HCT116 (cell line): ENCODE results near the gene RNF152. TPM values are rescaled to one million over a fixed set of nuclear protein-coding genes. Genes with fewer than 3 reads are reported as not detected.

ENCODE experiments used
- ATAC-seq: fragments of 200-7000 bp; cut with Tn5 transposase; 2 replicates; pipeline ENCODE4 v1.9.1; 2020; ENCODE audit warnings: mild to moderate bottlenecking, moderate library complexity
- BruUV-seq: library from RNA; stranded (reverse); fragments of 400-500 nt; replicated peaks from 2 replicates; lab custom pipeline; 2021; lab: Mats Ljungman, UMichigan
- CTCF ChIA-PET: fragments of 300-600 bp; sonication (Branson Sonifier 250); formaldehyde crosslinking; loops from one replicate; lab custom pipeline; 2021; ENCODE audit warnings: antibody characterized with exemption; lab: Charles Lee
- POLR2A ChIA-PET: fragments of 300-600, 350-600 bp; sonication (Branson Sonifier 250); formaldehyde crosslinking; loops from one replicate; lab custom pipeline; 2021; ENCODE audit warnings: antibody characterized with exemption; lab: Charles Lee
- RAD21 ChIA-PET, 2 experiments: fragments of 300-600 bp; sonication (Branson Sonifier 250); formaldehyde crosslinking; loops; one replicate each; lab custom pipeline; 2023; ENCODE audit warnings: low total read pairs in 2 of 2; ENCODE audit not compliant: uncharacterized antibody in 2 of 2, unreplicated experiment in 2 of 2, low non-redundant PET in 1 of 2; lab: Charles Lee
- DNase-seq: peaks from one replicate; pipeline ENCODE4 v3.0.0-alpha.2; 2010; ENCODE audit warnings: low read depth, low spot score
- H2AFZ ChIP-seq: fragments of 200-600 bp; shearing (Covaris generic), sonication (generic); 2 replicates; pipeline ENCODE4 v1.6.1; 2017; ENCODE audit warnings: low read depth, mixed run types, mixed read lengths, antibody characterized with exemption, low read length; ENCODE audit not compliant: poor library complexity, severe bottlenecking
- H3K27ac ChIP-seq: 2 replicates; pipeline ENCODE4 v1.5.1; 2012; ENCODE audit warnings: low read depth, low read length
- H3K27me3 ChIP-seq: fragments of 200-600 bp; sonication (generic); 2 replicates; pipeline ENCODE4 v1.6.1; 2016; ENCODE audit warnings: mixed run types, low read length, mixed read lengths; ENCODE audit not compliant: insufficient read depth
- H3K36me3 ChIP-seq, 2 experiments: fragments of 200-500 bp in 1 of 2; fragments of 200-600 bp in 1 of 2; sonication (Bioruptor generic) in 1 of 2; sonication (generic) in 1 of 2; 2 replicates each; pipeline versions ENCODE4 v1.5.1 to v1.6.1; 2014 to 2016; ENCODE audit warnings: low read length in 2 of 2, inconsistent platforms in 1 of 2, mixed read lengths in 1 of 2, mixed run types in 1 of 2; ENCODE audit not compliant: insufficient read depth in 2 of 2, control insufficient read depth in 1 of 2
- H3K4me1 ChIP-seq, 2 experiments: fragments of 200-600 bp in 1 of 2; sonication (generic) in 1 of 2; 2 replicates each; pipeline versions ENCODE4 v1.5.1 to v1.6.1; 2012 to 2017; ENCODE audit warnings: low read length in 2 of 2, inconsistent platforms in 1 of 2, mild to moderate bottlenecking in 1 of 2, mixed read lengths in 1 of 2, mixed run types in 1 of 2, moderate library complexity in 1 of 2; ENCODE audit not compliant: insufficient read depth in 2 of 2, control insufficient read depth in 1 of 2
- H3K4me2 ChIP-seq: fragments of 200-600 bp; sonication (generic); 2 replicates; pipeline ENCODE4 v1.6.1; 2017; ENCODE audit warnings: mixed run types, low read length, mixed read lengths
- H3K4me3 ChIP-seq, 2 experiments: fragments of 200-600 bp in 1 of 2; sonication (generic) in 1 of 2; replicated peaks in 1 of 2; 2 replicates each; pipeline ENCODE4 v1.5.1; 2011 to 2016; ENCODE audit warnings: low read length in 2 of 2, control low read depth in 1 of 2, low read depth in 1 of 2, mild to moderate bottlenecking in 1 of 2, mixed read lengths in 1 of 2, mixed run types in 1 of 2
- H3K79me2 ChIP-seq: fragments of 200-600 bp; sonication (generic); 2 replicates; pipeline ENCODE4 v1.6.1; 2017; ENCODE audit warnings: mild to moderate bottlenecking, mixed run types, low read length, moderate library complexity, mixed read lengths; ENCODE audit not compliant: insufficient read depth
- H3K9ac ChIP-seq: fragments of 200-600 bp; sonication (generic); 2 replicates; pipeline ENCODE4 v1.6.1; 2016; ENCODE audit warnings: low read length, mixed read lengths
- H3K9me2 ChIP-seq: fragments of 200-600 bp; sonication (generic), shearing (Covaris generic); 2 replicates; pipeline ENCODE4 v1.6.1; 2017; ENCODE audit warnings: mixed run types, mild to moderate bottlenecking, moderate library complexity; ENCODE audit not compliant: insufficient read depth
- H3K9me3 ChIP-seq, 2 experiments: fragments of 200-500 bp in 1 of 2; fragments of 200-600 bp in 1 of 2; sonication (Bioruptor generic) in 1 of 2; sonication (generic) in 1 of 2; 2 replicates each; pipeline ENCODE4 v1.6.1; 2014 to 2017; ENCODE audit warnings: low read length in 2 of 2, mixed read lengths in 2 of 2, inconsistent platforms in 1 of 2, low read depth in 1 of 2, mild to moderate bottlenecking in 1 of 2, mixed run types in 1 of 2, moderate library complexity in 1 of 2; ENCODE audit not compliant: control insufficient read depth in 1 of 2, insufficient read depth in 1 of 2
- H4K20me1 ChIP-seq: fragments of 200-600 bp; sonication (generic), shearing (Covaris generic); 2 replicates; pipeline ENCODE4 v1.6.1; 2017; ENCODE audit warnings: mixed run types, mild to moderate bottlenecking, moderate library complexity; ENCODE audit not compliant: insufficient read depth
- CBX3 ChIP-seq: IDR thresholded peaks from 2 replicates; pipeline ENCODE4 v1.6.1; 2012; ENCODE audit warnings: low read depth
- CEBPB ChIP-seq: IDR thresholded peaks from 2 replicates; pipeline ENCODE4 v1.6.1; 2012; ENCODE audit warnings: low read depth
- EGR1 ChIP-seq: IDR thresholded peaks from 2 replicates; pipeline ENCODE4 v1.6.1; 2012; ENCODE audit warnings: low read depth
- ELF1 ChIP-seq: IDR thresholded peaks from 2 replicates; pipeline ENCODE4 v1.6.1; 2012; ENCODE audit warnings: low read depth, borderline replicate concordance
- EZH2 ChIP-seq: fragments of 200-600 bp; sonication (generic); IDR thresholded peaks from 2 replicates; pipeline ENCODE4 v1.6.1; 2017; ENCODE audit warnings: antibody characterized with exemption, mixed run types
- EZH2phosphoT487 ChIP-seq: fragments of 200-600 bp; IDR thresholded peaks from 2 replicates; pipeline ENCODE4 v1.6.1; 2018; ENCODE audit warnings: antibody characterized with exemption, borderline replicate concordance
- FOSL1 ChIP-seq: IDR thresholded peaks from 2 replicates; pipeline ENCODE4 v1.6.1; 2012; ENCODE audit warnings: low read depth
- JUND ChIP-seq: IDR thresholded peaks from 2 replicates; pipeline ENCODE4 v1.6.1; 2012
- POLR2A ChIP-seq: IDR thresholded peaks from 2 replicates; pipeline ENCODE4 v1.7.0; 2011; ENCODE audit warnings: borderline replicate concordance; ENCODE audit not compliant: insufficient read depth, insufficient read length; ENCODE audit errors: extremely low read depth
- POLR2AphosphoS5 ChIP-seq: IDR thresholded peaks from 2 replicates; pipeline ENCODE4 v1.6.1; 2011; ENCODE audit warnings: mild to moderate bottlenecking, low read depth, low read length, moderate library complexity
- SP1 ChIP-seq: IDR thresholded peaks from 2 replicates; pipeline ENCODE4 v1.6.1; 2012; ENCODE audit warnings: low read depth
- SRF ChIP-seq: IDR thresholded peaks from 2 replicates; pipeline ENCODE4 v1.6.1; 2012; ENCODE audit warnings: low read depth
- TCF7L2 ChIP-seq: IDR thresholded peaks from 2 replicates; pipeline ENCODE4 v1.7.0; 2011; ENCODE audit warnings: borderline replicate concordance, inconsistent platforms; ENCODE audit not compliant: insufficient read depth, insufficient read length; ENCODE audit errors: extremely low read depth
- YY1 ChIP-seq: IDR thresholded peaks from 2 replicates; pipeline ENCODE4 v1.6.1; 2011; ENCODE audit warnings: low read length, low read depth, moderate library complexity, mild to moderate bottlenecking; ENCODE audit not compliant: insufficient replicate concordance; ENCODE audit errors: extremely low read depth
- ZFX ChIP-seq: fragments of 450-650 bp; IDR thresholded peaks from 2 replicates; pipeline ENCODE4 v1.6.1; 2017
- ZNF274 ChIP-seq: fragments of 200-500 bp; sonication (Bioruptor generic); IDR thresholded peaks from 2 replicates; pipeline ENCODE4 v1.6.1; 2014; ENCODE audit warnings: mild to moderate bottlenecking, low read depth, low read length, inconsistent platforms
- intact Hi-C: fragments of 100-400 bp; cut with micrococcal nuclease; formaldehyde crosslinking; loops from 2 replicates; pipeline ENCODE4 v1.10.0; 2022
- total RNA-seq: library from RNA; stranded (reverse); gene quantifications from one replicate; pipeline ENCODE4 v1.2.1, GENCODE V29; 2021; ENCODE audit not compliant: unreplicated experiment
- TF ChIP-seq, protein P1 (sequence below), 3 experiments: fragments of 200-600 bp in 1 of 3; sonication (generic) in 1 of 3; IDR thresholded peaks in 2 of 3; conservative IDR thresholded peaks in 1 of 3; 2 replicates each; pipeline ENCODE4 v1.5.1; 2012 to 2017; ENCODE audit warnings: low read depth in 2 of 3, low read length in 2 of 3, antibody characterized with exemption in 1 of 3, borderline replicate concordance in 1 of 3, control low read depth in 1 of 3, mild to moderate bottlenecking in 1 of 3, mixed read lengths in 1 of 3, mixed run types in 1 of 3, moderate library complexity in 1 of 3; ENCODE audit not compliant: insufficient read depth in 1 of 3
- TF ChIP-seq, protein P2 (sequence below): IDR thresholded peaks from 2 replicates; pipeline ENCODE4 v1.6.1; 2012
- TF ChIP-seq, protein P3 (sequence below): IDR thresholded peaks from 2 replicates; pipeline ENCODE4 v1.6.1; 2011; ENCODE audit warnings: mild to moderate bottlenecking, low read length, moderate library complexity; ENCODE audit not compliant: insufficient replicate concordance; ENCODE audit errors: extremely low read depth
- TF ChIP-seq, protein P4 (sequence below): IDR thresholded peaks from 2 replicates; pipeline ENCODE4 v1.6.1; 2012; ENCODE audit warnings: low read depth

The RNF152 gene
- total RNA-seq, 1 experiment from 2014 or later = 0.47 TPM

DNA sequence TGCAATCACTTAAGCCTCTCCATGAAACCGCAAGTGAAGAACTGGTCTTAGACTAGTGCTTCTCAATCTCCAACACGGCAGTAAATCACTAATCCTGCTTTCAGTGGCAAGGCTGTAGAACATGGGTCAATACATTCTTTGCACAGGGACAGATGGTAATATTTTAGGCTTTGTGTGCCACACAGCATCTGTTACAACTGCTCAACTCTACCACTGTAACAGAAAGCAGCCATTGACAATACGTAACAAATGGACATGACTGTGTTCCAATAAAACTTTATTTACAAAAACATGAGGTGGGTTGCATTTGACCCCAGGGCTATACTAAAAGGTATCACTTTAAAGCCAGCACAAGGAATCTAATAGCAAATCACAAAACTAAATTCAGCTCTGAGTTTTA lies 51.1 kb downstream of the RNF152 start:
- Histone ChIP-seq H3K4me1 (no peaks in the 10 kb centered on the region), H2AFZ (no peak overlapping the region)
- no peak for TF ChIP-seq POLR2AphosphoS5
- no peak for TF ChIP-seq SP1
- TF ChIP-seq ZNF274 = no peak
- no peak for TF ChIP-seq ZFX
- no peak for TF ChIP-seq CBX3
- TF ChIP-seq EZH2 = no peak
- TF ChIP-seq, protein P1, sequence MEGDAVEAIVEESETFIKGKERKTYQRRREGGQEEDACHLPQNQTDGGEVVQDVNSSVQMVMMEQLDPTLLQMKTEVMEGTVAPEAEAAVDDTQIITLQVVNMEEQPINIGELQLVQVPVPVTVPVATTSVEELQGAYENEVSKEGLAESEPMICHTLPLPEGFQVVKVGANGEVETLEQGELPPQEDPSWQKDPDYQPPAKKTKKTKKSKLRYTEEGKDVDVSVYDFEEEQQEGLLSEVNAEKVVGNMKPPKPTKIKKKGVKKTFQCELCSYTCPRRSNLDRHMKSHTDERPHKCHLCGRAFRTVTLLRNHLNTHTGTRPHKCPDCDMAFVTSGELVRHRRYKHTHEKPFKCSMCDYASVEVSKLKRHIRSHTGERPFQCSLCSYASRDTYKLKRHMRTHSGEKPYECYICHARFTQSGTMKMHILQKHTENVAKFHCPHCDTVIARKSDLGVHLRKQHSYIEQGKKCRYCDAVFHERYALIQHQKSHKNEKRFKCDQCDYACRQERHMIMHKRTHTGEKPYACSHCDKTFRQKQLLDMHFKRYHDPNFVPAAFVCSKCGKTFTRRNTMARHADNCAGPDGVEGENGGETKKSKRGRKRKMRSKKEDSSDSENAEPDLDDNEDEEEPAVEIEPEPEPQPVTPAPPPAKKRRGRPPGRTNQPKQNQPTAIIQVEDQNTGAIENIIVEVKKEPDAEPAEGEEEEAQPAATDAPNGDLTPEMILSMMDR (IDR thresholded peaks at IDR 0.05 in 2 of 3, conservative IDR thresholded peaks at IDR 0.05 in 1 of 3; ENCODE audit: borderline replicate concordance in 1 of 3, insufficient read depth in 1 of 3, low read depth in 2 of 3, low read length in 2 of 3) = no peak
- TF ChIP-seq, protein P2, sequence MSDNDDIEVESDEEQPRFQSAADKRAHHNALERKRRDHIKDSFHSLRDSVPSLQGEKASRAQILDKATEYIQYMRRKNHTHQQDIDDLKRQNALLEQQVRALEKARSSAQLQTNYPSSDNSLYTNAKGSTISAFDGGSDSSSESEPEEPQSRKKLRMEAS = no peak
- no peak for TF ChIP-seq POLR2A
- no peak for TF ChIP-seq FOSL1
- no peak for TF ChIP-seq YY1
- TF ChIP-seq, protein P3, sequence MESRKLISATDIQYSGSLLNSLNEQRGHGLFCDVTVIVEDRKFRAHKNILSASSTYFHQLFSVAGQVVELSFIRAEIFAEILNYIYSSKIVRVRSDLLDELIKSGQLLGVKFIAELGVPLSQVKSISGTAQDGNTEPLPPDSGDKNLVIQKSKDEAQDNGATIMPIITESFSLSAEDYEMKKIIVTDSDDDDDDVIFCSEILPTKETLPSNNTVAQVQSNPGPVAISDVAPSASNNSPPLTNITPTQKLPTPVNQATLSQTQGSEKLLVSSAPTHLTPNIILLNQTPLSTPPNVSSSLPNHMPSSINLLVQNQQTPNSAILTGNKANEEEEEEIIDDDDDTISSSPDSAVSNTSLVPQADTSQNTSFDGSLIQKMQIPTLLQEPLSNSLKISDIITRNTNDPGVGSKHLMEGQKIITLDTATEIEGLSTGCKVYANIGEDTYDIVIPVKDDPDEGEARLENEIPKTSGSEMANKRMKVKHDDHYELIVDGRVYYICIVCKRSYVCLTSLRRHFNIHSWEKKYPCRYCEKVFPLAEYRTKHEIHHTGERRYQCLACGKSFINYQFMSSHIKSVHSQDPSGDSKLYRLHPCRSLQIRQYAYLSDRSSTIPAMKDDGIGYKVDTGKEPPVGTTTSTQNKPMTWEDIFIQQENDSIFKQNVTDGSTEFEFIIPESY = no peak
- no peak for TF ChIP-seq JUND
- TF ChIP-seq, protein P4, sequence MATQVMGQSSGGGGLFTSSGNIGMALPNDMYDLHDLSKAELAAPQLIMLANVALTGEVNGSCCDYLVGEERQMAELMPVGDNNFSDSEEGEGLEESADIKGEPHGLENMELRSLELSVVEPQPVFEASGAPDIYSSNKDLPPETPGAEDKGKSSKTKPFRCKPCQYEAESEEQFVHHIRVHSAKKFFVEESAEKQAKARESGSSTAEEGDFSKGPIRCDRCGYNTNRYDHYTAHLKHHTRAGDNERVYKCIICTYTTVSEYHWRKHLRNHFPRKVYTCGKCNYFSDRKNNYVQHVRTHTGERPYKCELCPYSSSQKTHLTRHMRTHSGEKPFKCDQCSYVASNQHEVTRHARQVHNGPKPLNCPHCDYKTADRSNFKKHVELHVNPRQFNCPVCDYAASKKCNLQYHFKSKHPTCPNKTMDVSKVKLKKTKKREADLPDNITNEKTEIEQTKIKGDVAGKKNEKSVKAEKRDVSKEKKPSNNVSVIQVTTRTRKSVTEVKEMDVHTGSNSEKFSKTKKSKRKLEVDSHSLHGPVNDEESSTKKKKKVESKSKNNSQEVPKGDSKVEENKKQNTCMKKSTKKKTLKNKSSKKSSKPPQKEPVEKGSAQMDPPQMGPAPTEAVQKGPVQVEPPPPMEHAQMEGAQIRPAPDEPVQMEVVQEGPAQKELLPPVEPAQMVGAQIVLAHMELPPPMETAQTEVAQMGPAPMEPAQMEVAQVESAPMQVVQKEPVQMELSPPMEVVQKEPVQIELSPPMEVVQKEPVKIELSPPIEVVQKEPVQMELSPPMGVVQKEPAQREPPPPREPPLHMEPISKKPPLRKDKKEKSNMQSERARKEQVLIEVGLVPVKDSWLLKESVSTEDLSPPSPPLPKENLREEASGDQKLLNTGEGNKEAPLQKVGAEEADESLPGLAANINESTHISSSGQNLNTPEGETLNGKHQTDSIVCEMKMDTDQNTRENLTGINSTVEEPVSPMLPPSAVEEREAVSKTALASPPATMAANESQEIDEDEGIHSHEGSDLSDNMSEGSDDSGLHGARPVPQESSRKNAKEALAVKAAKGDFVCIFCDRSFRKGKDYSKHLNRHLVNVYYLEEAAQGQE = no peak
- no peak for TF ChIP-seq CEBPB
- TF ChIP-seq ELF1 = no peak
- no peak for TF ChIP-seq TCF7L2
- TF ChIP-seq SRF = no peak
- no peak for TF ChIP-seq EGR1
- TF ChIP-seq EZH2phosphoT487 = no peak
- TF ChIP-seq, all 23 proteins: peak for 0
- RAD21 ChIA-PET = no interaction called here
- Histone ChIP-seq H4K20me1 (no peaks in the 10 kb centered on the region), H3K27me3 (0 out of 2 replicates have a peak, but pooled peaks cover 8% of the 10 kb centered on the region), H3K9me3 (no peaks in the 10 kb centered on the region), H3K4me3 (no peak overlapping the region), H3K79me2 (no peaks in the 10 kb centered on the region), H3K9ac (no peak overlapping the region), H3K27ac (no peak overlapping the region), H3K36me3 (no peaks in the 10 kb centered on the region), H3K9me2 (no peaks in the 10 kb centered on the region), H3K4me2 (no peak overlapping the region)
- DNase-seq (no peak), ATAC-seq (no peak)
- POLR2A ChIA-PET = no interaction called here
- no TSS peak for BruUV-seq
- intact Hi-C loops = no loop called here
- CTCF ChIA-PET = no interaction called here
